GM12873 (cell line): ENCODE measurements around the gene GSTA3.

Experiments used
- CTCF ChIP-seq: IDR thresholded peaks from 2 replicates; pipeline ENCODE4 v1.5.1; 2012; ENCODE audit warnings: low read depth, mild to moderate bottlenecking, moderate library complexity, low read length, control low read depth; ENCODE audit not compliant: insufficient read depth; ENCODE audit errors: missing control alignments

Gene GSTA3

DNA sequence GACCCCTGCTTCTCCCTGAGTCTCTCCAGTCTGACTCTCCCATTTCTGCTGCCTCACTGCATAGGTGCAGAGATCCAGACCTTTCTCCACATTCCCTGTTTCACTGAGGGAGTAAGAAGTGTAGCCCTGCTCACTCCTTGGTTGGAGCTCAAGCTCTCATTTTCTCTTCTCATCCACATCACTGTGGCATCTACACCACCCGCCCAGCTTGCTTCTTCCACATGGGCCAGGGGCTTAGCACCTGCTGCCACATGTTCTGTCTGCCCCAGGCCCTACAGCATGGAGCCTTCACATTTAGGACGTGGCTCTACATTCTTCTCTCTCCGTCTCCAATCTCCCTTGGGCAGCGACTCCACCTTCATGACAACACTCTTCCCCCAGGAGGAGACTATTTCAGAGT, 60.4 kb downstream of the GSTA3 start:
- no peak for TF ChIP-seq CTCF
